Measurements from ENCODE around the gene SLC22A23.

GRCh38 chr6:3494391-3495100 is 37.7 kb upstream of the SLC22A23 start:
- no peak for TF ChIP-seq CTCF (IDR thresholded peaks at IDR 0.05)
- no peak for TF ChIP-seq EZH2 (IDR thresholded peaks at IDR 0.05; ENCODE audit: borderline replicate concordance, insufficient read depth, low read depth, low read length, poor library complexity, severe bottlenecking)
